GM11168 (cell line): Measurements from ENCODE around the gene DTHD1.

Experiments used
- in situ Hi-C: fragments of 300-500 bp; cut with MboI; formaldehyde crosslinking; loops from one replicate; pipeline ENCODE4 v1.12.0; 2022; ENCODE audit warnings: low sequenced_read_pairs; ENCODE audit not compliant: unreplicated experiment

Gene DTHD1

GRCh38 chr4:36281384-36282106 lies at the start of gene DTHD1:
DTHD1 (plus strand) TSS chr4:36281616; CDS start chr4:36281759, 143 bp downstream.
- in situ Hi-C loops, result no loop called here

- in situ Hi-C loops, result no loop called here
These were observed 47.7 kb upstream of the DTHD1 start for GRCh38 chr4:36233567-36234266.

GRCh38 chr4:36235306-36235705 lies 46.1 kb upstream of the DTHD1 start:
- in situ Hi-C loops, result no loop called here

- in situ Hi-C loops, result no loop called here
These were observed 45.3 kb upstream of the DTHD1 start for GRCh38 chr4:36236159-36236558.

- in situ Hi-C loops, result no loop called here
These were observed 43.8 kb upstream of the DTHD1 start for GRCh38 chr4:36237366-36238313.

GRCh38 chr4:36241771-36242170 lies 39.6 kb upstream of the DTHD1 start:
- in situ Hi-C loops, result no loop called here

GRCh38 chr4:36242629-36243354 lies 38.6 kb upstream of the DTHD1 start:
- in situ Hi-C loops, result no loop called here

- in situ Hi-C loops, result no loop called here
These were observed 37.8 kb upstream of the DTHD1 start for GRCh38 chr4:36243355-36244256.

- in situ Hi-C loops, result no loop called here
These were observed 36.9 kb upstream of the DTHD1 start, which contains the start of gene ARAP2 for GRCh38 chr4:36244257-36245082. ARAP2 (minus strand) TSS chr4:36244514; CDS start chr4:36229486, 15,028 bp downstream.

GRCh38 chr4:36249610-36250009 lies 31.8 kb upstream of the DTHD1 start:
- in situ Hi-C loops, result no loop called here

- in situ Hi-C loops, result no loop called here
These were observed 29.4 kb upstream of the DTHD1 start for GRCh38 chr4:36251983-36252382.

- in situ Hi-C loops, result no loop called here
These were observed 27.0 kb upstream of the DTHD1 start for GRCh38 chr4:36254371-36254770.

GRCh38 chr4:36255577-36255976 lies 25.8 kb upstream of the DTHD1 start:
- in situ Hi-C loops, result no loop called here

- in situ Hi-C loops, result no loop called here
These were observed 25.0 kb upstream of the DTHD1 start for GRCh38 chr4:36256398-36256891.

GRCh38 chr4:36260731-36261130 lies 20.7 kb upstream of the DTHD1 start:
- in situ Hi-C loops, result no loop called here

GRCh38 chr4:36264207-36264826 lies 17.1 kb upstream of the DTHD1 start:
- in situ Hi-C loops, result no loop called here

- in situ Hi-C loops, result no loop called here
These were observed 13.7 kb upstream of the DTHD1 start for GRCh38 chr4:36267486-36268268.
